HG02973 (cell line): Measurements from ENCODE around the gene CCDC63.

Source experiments
- ATAC-seq: cut with Tn5 transposase; IDR thresholded peaks from one replicate; pipeline ENCODE4 v1.9.1; 2021; ENCODE audit warnings: moderate library complexity; ENCODE audit not compliant: unreplicated experiment

CCDC63 gene

DNA sequence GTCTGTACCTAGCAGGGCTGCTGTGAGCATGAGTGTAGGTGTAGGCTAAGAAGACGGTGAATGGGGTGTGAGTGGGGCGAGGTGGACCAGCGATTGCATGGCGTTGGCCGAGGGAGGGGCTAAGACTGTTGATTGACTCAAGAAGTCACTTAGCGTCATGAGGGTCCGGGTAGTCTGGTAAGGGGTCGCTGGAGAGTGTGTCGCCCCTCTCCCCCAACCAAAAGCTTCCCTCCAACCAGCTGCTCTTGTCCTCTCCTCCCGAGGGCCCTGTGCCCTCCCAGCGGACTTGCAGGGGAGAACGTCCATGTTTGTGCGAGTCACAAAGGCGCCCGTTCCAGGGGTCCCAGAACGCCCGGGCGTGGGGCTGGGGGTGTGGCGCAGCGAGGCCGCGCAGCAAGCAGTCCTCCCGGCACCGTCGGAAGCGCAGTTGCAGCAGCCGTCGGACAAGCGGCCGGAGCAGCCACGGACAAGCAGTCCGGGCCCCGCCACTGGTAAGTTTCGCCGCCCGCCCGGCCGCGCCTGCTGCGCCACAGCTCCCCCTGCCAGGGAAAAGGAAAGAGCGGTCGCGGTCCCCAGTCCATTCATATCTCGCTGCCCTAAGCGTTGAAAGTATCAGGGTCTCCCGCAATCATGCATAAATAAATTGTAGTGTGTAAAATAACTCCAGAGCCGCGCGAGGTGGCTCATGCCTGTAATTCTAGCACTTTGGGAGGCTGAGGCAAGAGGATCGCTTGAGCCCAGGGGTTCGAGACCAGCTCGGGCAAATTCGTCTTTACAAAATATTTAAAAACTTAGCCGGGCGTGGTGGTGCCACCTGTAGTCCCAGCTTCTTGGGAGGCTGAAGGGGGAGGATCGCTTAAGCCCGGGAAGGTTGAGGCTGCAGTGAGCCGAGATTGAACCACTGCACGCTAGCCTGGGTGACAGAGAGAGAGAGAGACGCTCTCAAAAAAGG lies at the start of gene CCDC63:
CCDC63 (plus strand) TSS at position 373 of the 952 bp plus-strand sequence. CDS start 5,968 bp downstream, outside the sequence.
- no peak for ATAC-seq

DNA sequence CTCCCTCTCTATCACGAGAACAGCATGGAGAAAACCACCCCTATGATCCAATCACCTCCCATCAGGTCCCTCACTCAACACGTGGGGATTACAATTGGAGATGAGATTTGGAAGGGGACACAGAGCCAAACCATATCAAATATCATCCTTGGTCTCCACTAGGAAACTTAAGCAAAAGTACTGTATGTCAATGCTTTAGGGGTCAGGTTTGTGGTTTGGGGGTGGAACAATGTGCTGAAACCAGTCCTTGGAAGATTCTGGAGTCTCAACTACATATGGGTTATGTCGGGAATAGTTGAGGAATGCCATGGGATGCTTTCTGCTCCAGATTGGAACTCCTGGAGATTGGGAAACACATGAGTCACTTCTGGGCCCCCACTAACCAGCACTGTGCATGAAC lies 48.3 kb upstream of the CCDC63 start:
- no peak for ATAC-seq

DNA sequence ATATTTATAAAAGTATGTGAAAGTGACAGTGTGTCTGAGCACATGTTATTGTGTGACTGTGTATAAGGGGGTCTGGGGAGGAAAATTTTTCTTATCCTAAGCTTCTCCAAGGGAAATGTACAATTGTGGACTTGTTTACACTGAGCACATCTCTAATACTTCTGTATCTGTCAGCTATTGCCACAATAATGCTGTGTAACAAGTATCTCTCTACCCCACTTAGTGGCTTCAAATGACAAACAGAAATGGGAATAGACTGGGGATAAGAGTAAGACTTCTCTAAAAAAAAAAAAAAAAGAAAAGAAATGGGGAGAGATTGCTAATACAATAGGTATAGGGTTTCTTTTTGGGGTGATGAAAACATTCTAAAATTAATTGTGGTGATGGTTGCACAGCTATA lies 44.3 kb upstream of the CCDC63 start:
- ATAC-seq, result no peak

DNA sequence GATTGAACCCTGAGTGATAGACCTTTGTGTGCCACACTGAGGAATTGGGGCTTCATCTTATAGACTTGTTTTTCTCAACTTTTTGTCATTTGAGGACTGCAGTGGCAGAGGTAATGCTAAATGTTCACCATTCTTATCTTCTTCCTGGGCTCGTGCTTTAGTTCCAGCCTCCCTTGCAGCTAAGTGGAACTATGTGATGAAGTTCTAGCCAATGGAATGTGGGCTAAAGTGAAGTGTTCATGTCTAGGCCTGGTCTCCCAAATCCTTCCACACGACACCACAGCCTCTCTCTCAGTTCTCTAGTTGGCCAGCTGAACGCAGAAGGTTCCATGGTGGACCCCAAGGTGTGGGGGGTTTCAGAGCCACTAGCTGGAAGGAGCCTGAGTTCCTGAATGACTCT lies 42.4 kb upstream of the CCDC63 start:
- ATAC-seq, result no peak

DNA sequence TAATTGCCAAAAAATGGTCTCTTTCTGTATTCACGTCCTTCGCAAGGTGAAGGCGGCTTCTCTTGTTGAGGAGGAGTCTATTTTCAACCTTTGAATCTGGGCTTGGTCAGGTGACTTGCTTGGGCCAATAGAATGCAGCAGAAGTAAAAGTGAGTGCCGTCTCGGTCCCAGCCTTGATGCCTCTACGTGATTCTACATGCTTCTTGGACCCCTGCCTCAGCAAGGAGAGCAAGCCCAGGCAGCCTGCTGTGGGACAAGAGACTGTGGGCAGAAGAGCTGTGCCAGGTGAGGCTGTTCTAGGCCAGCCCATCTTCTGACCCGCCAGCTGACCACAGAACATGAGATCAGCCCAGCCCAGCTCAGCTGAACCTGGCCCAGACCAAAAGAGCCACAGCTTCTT lies 39.1 kb upstream of the CCDC63 start:
- ATAC-seq, result no peak

DNA sequence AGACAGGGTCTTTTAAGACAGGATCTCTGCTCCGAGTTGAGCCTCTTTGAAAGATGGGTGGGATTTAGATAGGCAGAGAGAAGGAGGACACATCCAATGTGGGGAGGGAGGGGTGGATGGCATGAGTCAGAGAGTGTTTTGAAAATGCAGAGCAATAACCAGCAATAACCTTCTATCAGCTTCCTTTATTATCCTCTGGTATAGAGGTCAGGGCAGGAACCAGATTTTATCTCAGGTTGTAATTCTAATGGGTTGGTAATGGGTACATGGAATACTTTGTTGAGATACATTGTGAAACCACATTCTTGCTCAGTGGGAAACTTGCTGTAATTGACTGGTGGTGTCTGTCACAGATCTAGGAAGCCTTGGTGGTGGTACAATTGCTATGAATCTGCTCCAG lies 37.6 kb upstream of the CCDC63 start:
- no peak for ATAC-seq

DNA sequence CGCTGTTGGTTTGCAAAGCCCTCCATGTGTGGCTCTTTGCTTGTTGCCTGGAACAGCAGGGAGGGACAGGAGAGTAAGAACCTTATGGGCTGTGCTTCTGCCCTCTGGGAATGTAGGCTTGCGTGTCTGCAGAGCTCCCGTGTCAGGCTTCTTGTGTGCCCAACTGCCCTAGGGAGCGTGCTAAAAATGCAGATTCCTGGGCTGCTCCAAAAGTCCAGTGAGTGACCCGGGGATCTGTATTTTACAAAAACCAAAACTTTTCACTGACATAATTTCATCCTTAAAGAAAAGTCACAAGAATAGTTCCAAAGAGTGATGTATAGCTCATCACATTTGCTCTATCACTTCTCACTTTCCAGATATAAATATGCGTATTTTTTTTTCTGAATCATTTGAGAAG lies 34.8 kb upstream of the CCDC63 start:
- ATAC-seq, result no peak

DNA sequence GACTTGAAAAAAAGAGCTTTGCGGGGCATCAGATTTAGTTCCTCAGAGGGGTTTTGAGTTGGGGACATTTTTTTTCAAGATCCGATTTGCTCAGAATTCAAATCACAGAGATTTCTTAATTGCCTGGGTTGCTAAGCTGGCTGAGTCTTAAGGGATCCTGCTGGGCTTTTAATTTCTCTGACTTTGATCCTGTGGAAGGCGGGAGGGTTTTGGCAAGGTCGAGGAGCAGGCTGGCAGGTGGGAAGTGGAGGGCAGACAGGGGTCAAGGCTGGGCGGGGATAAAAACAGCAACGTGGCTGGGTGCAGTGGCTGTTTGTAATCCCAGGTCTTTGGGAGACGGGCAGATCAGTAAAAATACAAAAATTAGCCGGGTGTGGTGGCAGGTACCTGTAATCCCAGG lies 33.5 kb upstream of the CCDC63 start:
- ATAC-seq, result no peak

DNA sequence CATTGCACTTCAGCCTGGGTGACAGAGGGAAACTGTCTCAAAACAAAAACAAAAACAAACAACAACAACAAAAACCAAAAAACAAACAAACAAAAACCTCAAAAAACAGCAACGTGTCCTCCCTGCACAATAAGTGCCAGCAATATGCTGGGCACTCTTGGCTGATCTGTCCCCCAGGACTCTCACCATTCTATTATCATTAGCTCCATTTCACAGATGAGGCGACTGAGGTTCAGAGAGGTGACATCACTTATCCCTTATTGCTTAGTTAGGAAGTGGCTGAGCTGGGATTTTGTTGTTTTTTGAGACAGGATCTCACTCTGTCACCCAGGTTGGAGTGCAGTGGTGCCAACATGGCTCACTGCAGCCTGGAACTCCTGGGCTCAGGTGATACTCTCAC lies 33.0 kb upstream of the CCDC63 start:
- ATAC-seq, result no peak

DNA sequence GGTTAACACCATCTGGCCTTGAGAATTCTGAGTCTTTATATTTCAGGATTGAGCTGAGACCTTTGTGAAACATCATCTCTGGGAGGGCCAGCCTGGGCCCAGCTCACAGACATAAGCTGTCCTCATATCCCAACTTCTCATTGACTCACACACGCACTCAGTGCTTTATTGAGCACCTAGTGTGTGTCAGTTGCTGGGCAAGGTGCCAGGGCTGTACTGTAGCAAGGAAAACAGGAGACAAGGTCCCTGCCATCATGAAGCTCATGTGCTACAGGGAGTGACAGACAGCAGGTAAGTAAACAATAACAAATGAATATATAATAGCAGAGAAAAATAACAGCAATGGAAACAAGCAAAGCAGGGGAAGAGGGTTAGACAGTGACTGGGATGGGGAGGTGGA lies 30.5 kb upstream of the CCDC63 start:
- ATAC-seq, result no peak

DNA sequence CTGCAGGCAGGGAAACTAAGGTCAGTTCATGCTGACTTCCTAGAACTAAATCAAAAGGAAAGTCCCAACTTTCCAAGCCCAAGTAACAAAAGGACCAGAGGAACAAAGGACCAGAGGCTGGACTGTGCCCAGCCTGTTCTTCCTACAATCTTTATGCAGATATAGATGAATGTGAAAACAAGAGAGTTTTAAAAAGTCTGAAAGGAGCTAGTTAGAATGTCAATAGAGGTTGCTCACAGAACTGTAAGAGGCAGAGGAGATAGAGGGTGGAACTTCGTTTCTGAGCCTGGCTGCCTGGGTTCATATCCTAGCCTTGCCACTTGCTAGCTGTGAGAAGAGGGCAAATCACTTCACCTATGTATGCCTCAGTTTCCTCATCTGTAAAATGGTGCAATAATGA lies 30.0 kb upstream of the CCDC63 start:
- no peak for ATAC-seq

DNA sequence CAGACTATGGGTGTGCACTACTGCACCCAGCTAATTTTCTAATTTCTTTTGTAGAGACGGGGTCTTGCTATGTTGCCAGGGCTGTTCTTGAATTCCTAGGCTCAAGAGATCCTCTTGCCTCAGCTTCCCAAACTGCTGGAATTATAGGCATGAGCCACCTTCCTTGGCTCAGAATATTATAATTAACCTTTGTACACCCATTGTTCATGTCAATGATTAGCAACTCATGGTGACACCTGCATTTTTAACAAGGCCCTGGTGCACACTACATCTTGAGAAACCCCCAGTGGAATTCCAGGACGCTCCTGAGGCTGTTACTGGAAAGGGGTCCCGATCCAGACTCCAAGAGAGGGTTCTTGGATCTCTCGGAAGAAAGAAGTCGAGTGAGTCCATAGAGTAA lies 28.3 kb upstream of the CCDC63 start:
- no peak for ATAC-seq

DNA sequence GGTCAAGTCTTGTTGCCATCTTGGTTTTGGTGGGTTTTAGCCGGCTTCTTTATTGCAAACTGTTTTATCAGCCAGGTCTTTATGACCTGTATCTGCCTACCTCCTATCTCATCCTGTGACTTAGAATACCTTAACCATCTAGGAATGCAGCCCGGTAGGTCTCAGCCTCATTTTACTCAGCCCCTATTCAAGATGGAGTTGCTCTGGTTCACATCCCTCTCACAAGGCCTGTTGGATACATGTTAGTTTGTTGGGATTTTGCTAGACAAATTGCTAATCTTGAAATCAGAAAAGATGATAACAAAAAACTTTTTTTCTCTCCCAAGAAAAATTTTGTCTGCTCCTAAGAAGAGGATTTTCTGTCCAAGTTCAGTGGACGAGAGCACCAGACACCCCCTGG lies 27.6 kb upstream of the CCDC63 start:
- no peak for ATAC-seq

DNA sequence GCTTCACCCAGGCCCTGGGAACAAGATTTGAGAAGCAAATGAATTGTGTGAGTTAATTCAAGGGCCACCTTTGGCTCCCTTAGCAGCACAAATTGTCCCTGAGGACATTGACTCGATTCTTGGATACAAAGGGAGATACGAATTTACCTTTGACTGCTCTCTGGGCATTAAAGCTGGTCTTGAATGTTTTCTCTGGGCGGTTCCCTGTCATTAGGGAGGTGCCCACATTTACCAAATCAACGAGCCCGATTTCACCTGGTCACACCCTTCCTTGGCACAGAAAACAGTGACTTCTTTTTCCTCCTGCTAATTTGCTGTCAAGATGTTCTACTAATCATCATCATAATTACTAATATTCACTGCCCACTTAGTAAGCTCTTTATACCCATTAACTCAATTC lies 27.1 kb upstream of the CCDC63 start:
- no peak for ATAC-seq

DNA sequence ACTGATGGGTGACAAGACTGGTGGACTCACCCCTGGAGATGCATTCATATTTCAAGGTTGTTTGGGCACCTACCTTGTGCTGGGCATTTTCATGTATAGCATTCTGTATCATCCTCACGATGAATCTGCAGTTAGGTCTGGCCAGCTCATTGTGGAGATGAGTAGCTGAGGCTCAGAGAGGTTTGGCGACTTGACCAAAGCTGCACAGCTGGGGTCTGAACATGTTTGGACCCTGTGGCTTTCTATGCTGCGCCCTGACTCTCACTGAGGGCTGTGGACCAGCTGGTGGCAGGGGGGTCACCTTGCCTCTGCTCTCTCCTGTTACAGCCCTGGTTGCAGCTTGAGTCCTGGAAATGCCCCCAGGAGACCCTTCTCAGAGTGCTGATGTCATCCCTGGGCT lies 24.9 kb upstream of the CCDC63 start:
- ATAC-seq, result no peak

DNA sequence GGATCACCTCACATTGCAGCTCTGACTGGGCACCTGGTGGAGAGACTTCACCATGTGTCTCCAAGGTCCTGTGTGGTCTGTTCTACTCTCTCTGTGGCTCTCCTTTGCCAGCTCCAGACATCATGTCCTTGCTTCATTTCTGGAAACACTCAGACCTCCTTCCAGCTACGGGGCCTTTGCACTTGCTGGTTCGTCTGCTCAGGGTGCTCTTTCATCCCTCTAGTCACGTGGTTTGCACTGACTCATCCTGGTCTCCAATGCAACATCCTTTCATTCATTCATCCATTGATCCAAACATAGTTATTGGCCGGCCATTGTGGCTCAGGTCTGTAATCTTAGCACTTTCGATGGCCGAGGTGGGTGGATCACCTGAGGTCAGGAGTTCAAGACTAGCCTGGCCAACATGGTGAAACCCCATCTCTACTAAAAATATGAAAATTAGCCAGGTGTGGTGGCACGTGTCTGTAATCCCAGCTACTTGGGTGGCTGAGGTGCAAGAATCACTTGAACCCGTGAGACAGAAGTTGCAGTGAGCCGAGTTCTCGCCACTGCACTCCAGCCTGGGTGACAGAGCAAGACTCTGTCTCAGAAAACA lies 23.9 kb upstream of the CCDC63 start:
- no peak for ATAC-seq

DNA sequence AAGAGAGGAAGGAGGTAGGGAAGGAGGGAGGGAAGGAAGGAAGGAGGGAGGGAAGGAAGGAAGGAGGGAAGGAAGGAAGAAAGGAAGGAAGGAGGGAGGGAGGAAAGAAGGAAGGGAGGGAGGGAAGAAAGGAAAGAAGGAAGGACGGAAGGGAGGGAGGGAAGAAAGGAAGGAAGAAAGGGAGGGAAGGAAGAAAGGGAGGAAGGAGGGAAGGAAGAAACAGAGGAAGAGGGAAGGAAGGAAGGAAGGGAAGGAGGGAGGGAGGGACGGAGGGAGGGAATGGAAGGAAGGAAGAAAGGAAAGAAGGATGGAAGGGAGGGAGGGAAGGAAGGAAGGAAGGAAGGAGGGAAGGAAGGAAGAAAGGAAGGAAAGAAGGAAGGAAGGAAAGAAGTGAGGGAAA lies 22.4 kb upstream of the CCDC63 start:
- no peak for ATAC-seq

DNA sequence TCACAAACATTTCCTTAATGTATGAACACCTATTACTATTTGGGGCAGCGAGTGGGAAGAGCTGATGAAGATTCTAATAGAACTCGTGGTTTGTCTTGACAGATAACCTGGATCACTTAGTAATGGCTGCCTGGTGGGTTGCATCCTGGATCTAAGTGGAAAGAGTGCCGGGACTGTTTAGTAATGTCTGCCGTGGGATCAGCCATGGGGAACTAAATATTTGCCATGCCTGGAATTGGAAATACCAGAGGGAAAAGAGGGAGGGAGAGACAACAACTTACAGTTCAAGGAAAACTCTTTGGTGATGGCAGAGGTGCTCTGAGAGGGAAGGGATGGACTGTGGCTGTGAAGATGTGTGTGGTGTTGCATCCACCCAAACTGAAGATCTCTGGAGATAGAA lies 21.3 kb upstream of the CCDC63 start:
- ATAC-seq, result no peak

DNA sequence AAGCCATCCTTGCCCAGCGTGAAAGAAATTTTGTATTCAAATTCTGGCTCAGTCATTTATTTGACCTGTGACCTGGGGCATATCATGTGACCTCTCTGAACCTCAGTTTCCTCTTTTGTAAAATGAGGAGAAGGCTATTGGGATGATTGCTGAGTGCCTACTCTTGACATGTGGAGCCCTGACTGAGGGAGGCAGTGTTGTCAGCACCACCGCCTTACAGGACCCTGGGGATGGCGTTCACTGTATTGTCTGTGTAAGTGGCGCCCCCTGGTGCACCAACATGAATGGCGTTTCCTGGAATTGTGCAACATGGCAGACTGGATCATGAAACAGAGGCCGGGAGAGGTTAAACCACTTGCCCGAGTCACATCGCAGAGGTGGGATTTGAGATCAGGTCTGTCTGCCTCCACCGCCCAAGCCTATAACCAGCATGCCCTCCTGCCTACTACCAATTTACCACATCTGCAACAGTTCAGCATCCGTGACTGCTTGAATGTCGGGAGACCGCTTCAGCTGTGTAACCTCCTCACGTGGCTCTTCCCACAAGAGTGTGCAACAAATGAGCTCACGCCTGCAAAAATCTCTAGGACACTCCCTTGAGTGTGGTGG lies 20.1 kb upstream of the CCDC63 start:
- ATAC-seq, result peak; percentile 63

DNA sequence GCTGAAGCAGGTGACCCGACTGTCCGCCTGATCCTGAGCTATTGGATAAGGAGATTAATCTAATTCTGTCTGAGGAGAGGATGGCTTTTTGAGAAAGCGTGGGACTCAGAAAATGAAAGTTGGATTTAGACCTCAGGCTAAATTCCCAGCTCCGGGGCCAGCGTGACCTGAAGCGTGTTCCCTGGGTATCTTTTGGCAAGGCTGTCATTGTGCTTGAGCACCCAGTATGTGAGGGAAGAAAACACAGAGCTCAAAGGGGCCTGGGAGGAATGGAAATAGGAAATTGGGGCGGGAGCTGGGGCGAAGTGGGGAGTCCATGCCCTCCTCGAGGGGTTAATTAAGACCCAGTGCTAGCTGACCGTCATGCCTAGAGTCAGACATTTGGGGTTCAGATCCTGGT lies 17.5 kb upstream of the CCDC63 start:
- ATAC-seq, result no peak

DNA sequence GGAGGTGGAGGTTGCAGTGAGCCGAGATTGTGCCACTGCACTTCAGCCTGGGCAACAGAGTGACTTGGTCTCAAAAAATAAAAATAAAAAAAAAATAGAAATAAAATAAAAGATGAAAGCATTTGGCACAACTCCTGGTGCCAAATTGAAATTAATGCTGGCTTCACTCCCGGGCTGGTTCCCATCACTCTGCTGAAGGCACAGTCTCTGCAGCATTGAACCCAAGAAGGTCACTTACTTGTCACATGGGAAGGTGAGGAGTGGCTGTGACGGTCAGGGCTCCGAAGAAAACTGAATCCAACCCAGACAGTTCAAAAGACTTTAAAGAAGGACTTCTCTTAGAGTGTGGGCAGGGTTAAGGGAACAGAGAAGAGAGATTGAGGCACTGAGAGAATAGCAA lies 10.5 kb upstream of the CCDC63 start:
- ATAC-seq, result no peak

DNA sequence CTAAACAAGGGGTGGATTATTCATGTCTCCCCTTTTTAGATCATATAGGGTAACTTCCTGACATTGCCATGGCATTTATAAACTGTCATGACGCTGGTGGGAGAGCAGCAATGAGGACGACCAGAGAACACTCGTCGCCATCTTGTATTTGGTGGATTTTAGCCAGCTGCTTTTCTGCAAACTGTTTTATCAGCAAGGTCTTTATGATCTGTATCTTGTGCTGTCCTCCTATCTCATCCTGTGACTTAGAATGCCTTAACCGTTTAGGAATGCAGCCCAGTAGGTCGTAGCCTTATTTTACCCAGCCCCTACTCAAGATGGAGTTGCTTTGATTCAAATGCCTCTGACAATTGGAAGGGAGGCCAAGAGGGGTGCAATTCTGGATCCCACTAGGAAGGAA lies 5.8 kb upstream of the CCDC63 start:
- no peak for ATAC-seq
